ENCODE results near the gene TLDC2. TPM values are rescaled to one million over a fixed set of nuclear protein-coding genes. Genes with fewer than 3 reads are reported as not detected.
A peak's percentile ranks its signal among the peaks of the same experiment; 100 is the strongest.

The TLDC2 gene
- total and polyA plus RNA-seq, 2 of the 8 experiments (the other 6 are each of a cell fraction or from before 2014, with no cell fraction given), result 0.29 to 0.34 TPM

DNA sequence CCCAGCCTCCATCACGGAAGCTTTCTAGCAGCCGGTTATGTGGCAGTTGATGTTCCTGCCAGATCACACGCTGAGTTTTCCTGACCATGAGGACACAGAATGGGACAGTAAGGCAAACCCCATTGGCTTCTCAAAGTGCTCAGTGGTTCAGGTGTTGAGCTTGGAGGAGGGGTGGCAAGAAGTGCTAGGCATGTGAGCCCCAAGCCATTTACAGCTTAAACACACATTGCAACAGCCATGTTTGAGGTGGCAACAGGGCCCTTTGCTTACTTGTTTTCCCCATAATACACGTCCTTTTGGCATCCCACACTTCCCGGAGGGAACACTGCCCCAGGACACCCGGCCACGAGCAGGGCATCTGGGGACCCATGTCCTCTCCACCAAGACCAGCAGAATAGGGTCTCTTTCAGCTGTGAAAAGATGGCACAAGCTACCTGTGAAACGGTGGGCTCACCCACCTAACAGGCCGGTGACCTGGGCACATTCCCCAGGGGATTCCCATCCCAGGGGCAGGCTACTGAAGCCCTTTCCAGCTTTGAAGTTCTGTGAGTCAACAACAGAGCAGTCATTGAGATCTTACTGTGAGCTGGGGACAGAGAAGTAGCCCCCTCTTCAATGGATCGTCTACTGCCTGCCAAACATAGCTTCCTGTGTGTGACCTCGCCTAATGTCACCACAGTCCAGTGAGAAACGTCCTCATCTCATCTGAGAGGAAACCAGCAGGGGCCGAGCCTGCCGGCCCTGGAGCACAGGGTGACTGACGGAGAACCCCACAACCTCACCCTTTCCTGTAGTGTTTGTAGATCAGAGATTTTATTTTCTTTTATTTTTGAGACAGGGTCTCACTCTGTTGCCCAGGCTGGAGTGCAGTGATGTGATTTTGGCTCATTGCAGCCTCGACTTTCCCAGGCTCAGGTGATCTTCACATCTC lies 4.0 kb upstream of the TLDC2 start:
- no peak overlapping the region for H3K4me3 ChIP-seq (ENCODE audit: extremely low read depth in 1 of 4, insufficient read depth in 2 of 4, low read depth in 3 of 4, low read length in 4 of 4)
- H3K79me2 ChIP-seq (ENCODE audit: control insufficient read depth in 1 of 2, insufficient read depth in 2 of 2, low read length in 2 of 2), result no peaks in the 10 kb centered on the region
- H3K4me2 ChIP-seq (ENCODE audit: insufficient read depth in 1 of 2, low read depth in 2 of 2, low read length in 2 of 2), result no peak overlapping the region
- CTCF ChIA-PET (ENCODE audit: partially characterized antibody), result interaction anchor here (0.5 to 5.0 kb wide), 14 partner anchors 7 to 138 kb away, joined by 3 to 26 read pairs (median 4); no protein-coding TSS in a partner anchor
- DNase-seq (ENCODE audit: low read depth in 1 of 2, low spot score in 2 of 2) (no peak), FAIRE-seq (no peak)
- no peaks in the 10 kb centered on the region for H3K79me1 ChIP-seq (ENCODE audit: low read depth, low read length)
- TF ChIP-seq SP1 (IDR thresholded peaks at IDR 0.05; ENCODE audit: low read depth, low read length) (no peak), SAP30 (IDR thresholded peaks at IDR 0.05; ENCODE audit: insufficient read depth, insufficient replicate concordance, low read length) (no peak), CHD2 (IDR thresholded peaks at IDR 0.05; ENCODE audit: low read length) (no peak), TAF1 (IDR thresholded peaks at IDR 0.05; ENCODE audit: low read depth, low read length) (no peak), HDAC6 (IDR thresholded peaks at IDR 0.05; ENCODE audit: low read depth, low read length) (no peak), NRF1 (IDR thresholded peaks at IDR 0.05; ENCODE audit: low read depth, low read length) (no peak), KDM4A (IDR thresholded peaks at IDR 0.05; ENCODE audit: low read depth, low read length, severe bottlenecking) (no peak)
- H2BK120ac ChIP-seq (replicated peaks; ENCODE audit: low read depth, low read length), result no peak overlapping the region
- no peak overlapping the region for H4K5ac ChIP-seq (ENCODE audit: insufficient read length, low read depth, low read length)
- no peak overlapping the region for H2AK5ac ChIP-seq (ENCODE audit: low read depth, low read length)
- H3K23me2 ChIP-seq (ENCODE audit: low read depth, low read length), result no peaks in the 10 kb centered on the region
- no peak overlapping the region for H2BK5ac ChIP-seq (ENCODE audit: low read depth, low read length)
- H3K27me3 ChIP-seq (replicated peaks in 1 of 4; ENCODE audit: control insufficient read depth in 3 of 4, extremely low read depth in 1 of 4, insufficient read depth in 3 of 4, low read length in 3 of 4), result 0 out of 7 replicates have a peak, but pooled peaks cover 0 to under 1% (median 0%) of the 10 kb centered on the region in 4 experiments
- H4K20me1 ChIP-seq (replicated peaks in 1 of 2; ENCODE audit: control insufficient read depth in 1 of 2, insufficient read depth in 2 of 2, low read length in 2 of 2), result no peaks in the 10 kb centered on the region
- H3K4ac ChIP-seq (replicated peaks; ENCODE audit: insufficient read length, low read depth, low read length), result no peak overlapping the region
- H4K8ac ChIP-seq (ENCODE audit: extremely low read depth, insufficient read depth, low read length), result no peak overlapping the region; the same call in 1 of the 2 replicates
- no peak overlapping the region for H4K91ac ChIP-seq (replicated peaks; ENCODE audit: insufficient read length, low read length)
- WGBS, 2 experiments (ENCODE audit: extremely low coverage in 1 of 2, insufficient coverage in 1 of 2, insufficient read length in 1 of 2, insufficient replicate concordance in 2 of 2, low coverage in 1 of 2, low lambda C conversion rate in 2 of 2, missing lambda C conversion rate in 1 of 2), result 94% methylated on average over 16 of the region's 16 CpGs; no CpG with 5 or more reads in 1 of the 2 experiments
- H3K9ac ChIP-seq (replicated peaks in 1 of 4; ENCODE audit: extremely low read depth in 1 of 4, low read depth in 3 of 4, low read length in 3 of 4), result no peak overlapping the region
- H2AFZ ChIP-seq (ENCODE audit: low read length), result no peak overlapping the region
- H3K4me1 ChIP-seq (replicated peaks in 1 of 4; ENCODE audit: control insufficient read depth in 3 of 4, insufficient read depth in 4 of 4, low read length in 3 of 4), result no peaks in the 10 kb centered on the region; a peak in 2 of 7 replicates
- H2BK12ac ChIP-seq (ENCODE audit: low read depth, low read length), result no peak overlapping the region
- H2BK20ac ChIP-seq (ENCODE audit: low read length), result no peak overlapping the region
- POLR2A ChIA-PET (ENCODE audit: partially characterized antibody), result interaction anchor here (1.0 to 1.2 kb wide), 2 partner anchors 10 to 17 kb away, joined by 4 to 5 read pairs; no protein-coding TSS in a partner anchor
- no peaks in the 10 kb centered on the region for H3K36me3 ChIP-seq (ENCODE audit: control insufficient read depth in 2 of 4, insufficient read depth in 4 of 4, low read length in 3 of 4)
- no peaks in the 10 kb centered on the region for H3K9me3 ChIP-seq (ENCODE audit: insufficient read depth in 2 of 2, low read depth in 1 of 2, low read length in 1 of 2)
- H3K14ac ChIP-seq (ENCODE audit: insufficient read length), result no peak overlapping the region
- no peak overlapping the region for H3K23ac ChIP-seq (ENCODE audit: insufficient read length)
- no peak overlapping the region for H3K56ac ChIP-seq (replicated peaks; ENCODE audit: insufficient read length, low read depth, low read length)
- no peak overlapping the region for H3K27ac ChIP-seq (ENCODE audit: low read depth, low read length)
- no peak overlapping the region for H3K18ac ChIP-seq (ENCODE audit: extremely low read depth, low read length)
- peak overlapping the region; percentile 31; the same call in 1 of the 2 replicates for H2BK15ac ChIP-seq (ENCODE audit: low read length)

Measured in H1 (cell line).